Spinal cord (tissue), 10 donors: Measurements from ENCODE around the gene NYNRIN. TPM values are rescaled to one million over a fixed set of nuclear protein-coding genes. Genes with fewer than 3 reads are reported as not detected.

Experiments
- DNase-seq, 6 donors: peaks; one replicate each; pipeline versions ENCODE4 v3.0.0 to v3.0.0-alpha.2; 2013 to 2015; ENCODE audit warnings: low spot score in 6 of 6, low read depth in 4 of 6
- H3K27ac ChIP-seq: one replicate; pipeline ENCODE4 v1.5.1; 2013; ENCODE audit warnings: low read depth, low read length, control low read depth
- H3K27me3 ChIP-seq: one replicate; pipeline ENCODE4 v1.6.1; 2013; ENCODE audit warnings: low read length; ENCODE audit not compliant: control insufficient read depth, insufficient read depth
- H3K36me3 ChIP-seq: one replicate; pipeline ENCODE4 v1.6.1; 2013; ENCODE audit warnings: low read length; ENCODE audit not compliant: control insufficient read depth, insufficient read depth
- H3K4me1 ChIP-seq: one replicate; pipeline ENCODE4 v1.6.1; 2013; ENCODE audit warnings: low read length; ENCODE audit not compliant: control insufficient read depth, insufficient read depth
- H3K4me3 ChIP-seq: one replicate; pipeline ENCODE4 v1.5.1; 2013; ENCODE audit warnings: low read depth, low read length, control low read depth
- H3K9me3 ChIP-seq: one replicate; pipeline ENCODE4 v1.6.1; 2013; ENCODE audit warnings: low read length; ENCODE audit not compliant: control insufficient read depth, insufficient read depth
- WGBS: methylation state at CpG from one replicate; pipeline ENCODE4 v1.1.5; 2013; ENCODE audit warnings: missing lambda C conversion rate; ENCODE audit not compliant: insufficient coverage; 5-methylcytosine and 5-hydroxymethylcytosine counted together
- polyA plus RNA-seq, 2 donors: library from polyadenylated mRNA; unstranded; fragments of 120-200 nt; gene quantifications; one replicate each; pipeline ENCODE4 v1.2.1, GENCODE V29; 2013; ENCODE audit not compliant: insufficient read length in 2 of 2
- total RNA-seq, 2 donors: library from RNA; depleted of rRNA in 1 of 2; stranded (reverse); fragments of 120-200 nt in 1 of 2; fragments of >200 nt in 1 of 2; gene quantifications; one replicate each; pipeline versions ENCODE4 v1.2.3 to v1.2.4, GENCODE V29; 2013 to 2014
- donor health status: healthy.

Gene NYNRIN
- total and polyA plus RNA-seq, 4 donors, result 14.8 to 37.4 (median 30.2) TPM

DNA sequence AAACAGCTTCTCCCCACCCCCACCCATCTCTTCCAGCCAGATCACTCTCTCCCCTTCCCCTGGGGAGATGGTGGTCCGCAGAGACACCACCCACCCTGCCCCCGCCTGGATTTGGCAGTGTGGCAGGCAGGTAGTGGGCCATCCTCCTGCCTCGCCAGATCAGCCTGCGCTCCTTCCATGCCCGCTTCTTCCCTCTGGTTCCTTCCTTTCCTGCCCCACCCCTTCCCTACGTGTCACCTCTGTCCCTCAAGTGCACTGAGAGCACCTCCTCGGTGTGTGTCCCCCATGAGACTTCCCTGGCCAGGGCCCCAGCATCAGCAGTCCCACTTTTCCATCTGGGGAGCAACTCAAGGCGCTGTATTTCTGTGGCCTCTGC lies 632 bp downstream of the NYNRIN start:
- H3K36me3 ChIP-seq, result no peaks in the 10 kb centered on the region
- H3K27me3 ChIP-seq, result no peaks in the 10 kb centered on the region
- peak overlapping the region; percentile 67 for H3K4me3 ChIP-seq
- peak in 2 of 6 donors; percentile 43 to 63 for DNase-seq
- no peaks in the 10 kb centered on the region for H3K9me3 ChIP-seq
- H3K27ac ChIP-seq, result peak overlapping the region; percentile 60
- 4% methylated on average over 8 of the region's 8 CpGs for WGBS
- H3K4me1 ChIP-seq, result peaks cover 39% of the 10 kb centered on the region

DNA sequence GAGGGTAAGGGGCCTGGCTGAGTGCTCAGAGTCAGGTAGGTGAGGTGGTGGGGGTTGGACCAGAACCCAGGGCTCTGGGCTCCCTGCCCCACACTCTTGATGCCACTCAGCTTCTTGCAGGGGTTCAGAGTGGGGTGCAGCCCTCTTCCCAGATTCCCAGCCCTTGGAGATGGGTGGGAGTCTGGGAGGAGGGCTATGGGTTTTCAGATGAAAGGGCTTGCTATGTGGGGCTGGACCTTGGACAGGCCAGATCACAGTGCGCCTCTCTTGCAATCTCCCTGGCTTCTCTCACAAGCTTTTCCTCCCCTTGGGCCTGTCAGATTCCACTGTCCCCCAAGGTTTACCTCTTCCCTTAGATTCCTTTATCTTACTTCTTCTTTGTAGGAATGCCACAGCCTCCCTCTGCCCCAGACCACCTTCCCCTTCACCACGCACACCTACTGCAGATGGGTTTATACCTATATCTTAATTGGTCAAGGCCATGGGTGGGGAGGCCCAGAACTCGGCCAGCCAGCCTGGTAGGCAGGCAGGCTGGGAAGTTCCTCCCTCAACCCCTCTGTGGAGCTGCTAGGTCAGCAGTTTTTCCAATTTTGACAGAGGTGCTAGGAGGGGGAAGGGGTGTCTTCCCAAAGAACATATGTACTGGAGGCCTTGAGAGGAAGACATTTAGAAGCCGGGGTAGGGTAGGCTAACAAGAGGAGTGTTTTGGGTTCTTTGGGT lies 1.4 kb downstream of the NYNRIN start:
- no peaks in the 10 kb centered on the region for H3K36me3 ChIP-seq
- peak overlapping the region; percentile 60 for H3K27ac ChIP-seq
- H3K4me1 ChIP-seq, result peaks cover 39% of the 10 kb centered on the region
- H3K4me3 ChIP-seq, result peak overlapping the region; percentile 67
- no peaks in the 10 kb centered on the region for H3K27me3 ChIP-seq
- no peak for DNase-seq
- WGBS, result 86% methylated on average over 3 of the region's 4 CpGs
- no peaks in the 10 kb centered on the region for H3K9me3 ChIP-seq

DNA sequence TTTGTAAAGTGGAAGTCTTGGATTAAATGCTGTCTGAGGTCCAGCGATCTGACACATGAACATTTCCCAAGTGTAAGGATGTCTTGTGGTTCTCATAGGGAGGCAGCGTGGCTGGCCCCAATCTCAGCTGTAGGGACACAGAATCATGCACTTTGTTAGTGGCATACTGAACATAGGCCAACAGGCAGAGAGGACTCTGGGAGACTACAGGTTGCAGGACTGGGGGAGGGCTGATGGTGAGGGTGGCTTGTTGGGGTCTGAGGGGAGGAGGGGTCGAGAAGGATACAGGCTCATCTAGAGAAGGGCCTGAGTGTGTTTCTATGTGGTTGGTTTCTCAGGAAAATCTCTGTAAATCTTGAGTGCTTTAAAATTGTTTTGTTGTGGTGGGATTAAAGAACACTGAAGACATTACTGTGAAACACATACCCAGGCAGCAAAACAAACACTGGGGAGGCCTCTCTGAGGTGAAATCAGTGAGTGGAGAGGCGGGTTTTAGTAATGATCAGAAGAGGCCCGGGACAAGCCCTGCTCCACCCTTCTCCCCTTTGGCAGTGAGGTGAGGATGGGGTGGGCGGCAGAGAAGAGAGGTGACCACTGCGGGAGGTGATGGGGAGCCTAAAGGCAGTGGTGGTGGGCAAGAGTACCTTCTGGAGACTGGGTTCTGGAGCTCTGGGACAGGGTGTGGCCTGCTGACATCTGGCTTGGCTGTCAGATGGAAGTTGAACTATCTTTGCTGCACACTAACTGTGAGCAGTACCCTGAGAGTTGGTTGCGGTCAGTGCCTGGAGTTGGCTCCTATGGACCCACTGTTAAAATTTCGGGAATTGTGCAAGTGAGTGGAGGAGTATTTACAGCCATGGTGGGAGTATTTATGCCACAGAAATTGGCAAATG lies 3.3 kb downstream of the NYNRIN start:
- H3K4me3 ChIP-seq, result no peak overlapping the region
- H3K27ac ChIP-seq, result no peak overlapping the region
- WGBS, result 72% methylated on average over 6 of the region's 9 CpGs

DNA sequence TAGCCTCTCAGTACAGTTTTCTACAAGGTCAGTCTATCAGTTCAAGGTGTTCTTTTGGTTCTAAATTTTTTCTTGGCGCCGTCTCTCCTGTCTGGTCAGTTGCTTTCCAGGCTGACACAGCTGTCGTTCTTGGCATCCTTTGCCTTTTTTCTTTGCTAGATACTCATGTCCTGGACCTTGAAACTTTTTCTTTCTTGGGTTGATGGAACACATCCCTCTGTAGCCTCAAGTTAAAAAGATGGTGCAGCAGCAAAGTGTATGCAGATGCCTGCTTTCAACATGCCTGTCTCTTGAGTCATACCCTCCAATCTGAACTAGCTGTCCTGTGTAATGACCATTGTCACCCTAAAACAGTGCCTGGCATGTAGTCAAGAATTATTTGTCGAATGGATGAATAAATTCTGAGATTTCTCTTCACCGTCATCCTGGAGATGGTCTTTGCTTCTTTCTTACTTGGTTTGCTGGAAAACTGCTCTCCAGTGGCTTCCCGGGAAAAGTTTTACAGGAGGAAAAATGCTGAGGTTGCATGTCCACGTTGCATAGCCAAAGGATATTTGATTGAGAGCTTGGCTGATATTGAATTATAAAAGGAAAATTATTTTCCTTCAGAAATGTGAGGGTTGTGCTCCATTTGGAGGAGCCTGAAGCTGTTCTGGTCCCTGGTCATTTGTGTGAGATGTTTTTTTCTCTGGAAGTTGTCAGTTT lies 4.6 kb downstream of the NYNRIN start:
- Histone ChIP-seq H3K9me3 (no peaks in the 10 kb centered on the region), H3K36me3 (peaks cover 22% of the 10 kb centered on the region), H3K4me3 (no peak overlapping the region), H3K27ac (peak overlapping the region; percentile 6), H3K27me3 (no peaks in the 10 kb centered on the region), H3K4me1 (peaks cover 39% of the 10 kb centered on the region)
- 72% methylated on average over 7 of the region's 7 CpGs for WGBS
- DNase-seq, result no peak

More for the DNA sequence above, 3.3 kb downstream of the NYNRIN start:
- Histone ChIP-seq H3K36me3 (peaks cover 8% of the 10 kb centered on the region), H3K27me3 (no peaks in the 10 kb centered on the region), H3K4me1 (peaks cover 39% of the 10 kb centered on the region), H3K9me3 (no peaks in the 10 kb centered on the region)
- DNase-seq, result no peak

DNA sequence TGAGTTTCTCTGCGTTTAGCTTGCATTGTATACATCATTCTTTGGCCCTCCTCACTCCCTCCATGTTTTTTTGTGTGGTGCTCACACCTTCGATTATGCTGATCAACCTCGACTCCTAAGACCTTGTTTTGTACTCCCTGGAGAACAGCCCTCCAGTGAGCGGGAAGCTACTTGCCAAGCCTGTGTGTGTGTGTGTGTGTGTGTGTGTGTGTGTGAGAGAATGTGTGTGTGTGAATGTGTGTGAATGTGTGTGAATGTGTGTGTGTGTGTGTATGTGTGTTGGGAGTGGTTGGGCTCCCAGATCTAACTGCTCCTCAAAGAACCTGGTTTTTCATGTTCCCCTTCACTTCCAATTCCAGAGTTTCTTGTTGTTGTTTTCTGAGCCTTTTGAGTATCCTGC lies 6.0 kb downstream of the NYNRIN start:
- Histone ChIP-seq H3K27ac (no peak overlapping the region), H3K9me3 (no peaks in the 10 kb centered on the region), H3K36me3 (peaks cover 36% of the 10 kb centered on the region), H3K4me1 (peaks cover 45% of the 10 kb centered on the region), H3K27me3 (no peaks in the 10 kb centered on the region), H3K4me3 (no peak overlapping the region)
- no peak for DNase-seq
- 100% methylated on average over 1 of the region's 4 CpGs for WGBS

DNA sequence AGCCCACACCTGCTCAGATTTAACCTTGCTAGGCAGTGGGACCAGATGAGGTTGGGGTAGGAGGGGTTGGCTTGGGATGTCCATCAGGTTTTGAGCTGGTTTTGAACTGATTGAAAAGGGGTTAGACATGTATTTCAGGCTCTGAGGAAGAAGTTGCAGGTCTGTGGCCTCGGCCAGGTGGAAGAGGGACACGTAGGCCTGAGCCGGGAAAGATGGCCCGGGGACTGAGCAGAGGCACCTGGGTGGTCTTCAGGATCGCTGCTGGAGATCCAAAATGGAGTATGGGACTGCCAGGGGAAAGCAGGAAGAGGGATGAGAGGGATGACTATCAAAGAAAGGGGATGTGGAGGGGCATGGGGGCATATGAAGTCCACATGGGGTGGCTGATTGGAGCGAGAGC lies 7.6 kb downstream of the NYNRIN start:
- 95% methylated on average over 5 of the region's 6 CpGs for WGBS
- Histone ChIP-seq H3K4me1 (peaks cover 33% of the 10 kb centered on the region), H3K27ac (no peak overlapping the region), H3K36me3 (peaks cover 51% of the 10 kb centered on the region), H3K9me3 (no peaks in the 10 kb centered on the region), H3K4me3 (no peak overlapping the region), H3K27me3 (no peaks in the 10 kb centered on the region)
- DNase-seq, result no peak

DNA sequence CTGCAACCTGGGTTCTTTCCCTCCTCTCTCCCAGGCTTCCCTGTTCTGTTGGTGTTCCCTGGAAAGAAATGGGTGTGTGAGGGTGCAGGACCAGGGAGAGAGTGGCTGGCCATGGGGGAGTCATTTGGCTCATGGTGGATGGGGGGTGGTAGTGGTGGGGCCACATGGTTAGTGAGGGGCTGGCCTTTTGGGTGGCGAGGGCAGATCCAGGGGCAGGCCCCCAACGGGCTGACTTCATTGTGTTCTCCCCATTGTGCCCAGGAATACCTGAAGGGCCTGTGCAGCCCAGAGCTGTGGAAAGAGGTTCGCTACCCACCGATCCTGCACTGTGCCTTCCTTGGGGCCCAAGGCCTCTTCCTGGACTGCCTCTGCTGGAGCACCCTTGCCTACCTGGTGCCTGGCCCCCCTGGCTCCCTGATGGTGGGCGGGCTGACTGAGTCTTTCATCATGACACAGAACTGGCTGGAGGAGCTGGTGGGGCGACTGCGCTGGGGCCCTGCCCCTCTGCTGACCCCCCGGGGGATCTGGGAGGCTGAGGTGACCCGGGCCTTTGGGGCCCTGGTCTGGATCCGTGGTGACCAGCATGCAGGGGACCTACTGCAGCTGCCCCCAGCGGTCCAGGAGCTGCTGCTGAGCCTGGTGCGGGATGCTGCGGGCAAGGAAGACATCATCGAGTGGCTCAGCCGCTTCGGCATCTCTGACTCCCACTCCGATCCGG lies 9.0 kb downstream of the NYNRIN start:
- Histone ChIP-seq H3K36me3 (peaks cover 56% of the 10 kb centered on the region), H3K9me3 (no peaks in the 10 kb centered on the region), H3K4me1 (peaks cover 23% of the 10 kb centered on the region), H3K4me3 (no peak overlapping the region), H3K27ac (no peak overlapping the region), H3K27me3 (no peaks in the 10 kb centered on the region)
- 94% methylated on average over 18 of the region's 18 CpGs for WGBS
- no peak for DNase-seq

DNA sequence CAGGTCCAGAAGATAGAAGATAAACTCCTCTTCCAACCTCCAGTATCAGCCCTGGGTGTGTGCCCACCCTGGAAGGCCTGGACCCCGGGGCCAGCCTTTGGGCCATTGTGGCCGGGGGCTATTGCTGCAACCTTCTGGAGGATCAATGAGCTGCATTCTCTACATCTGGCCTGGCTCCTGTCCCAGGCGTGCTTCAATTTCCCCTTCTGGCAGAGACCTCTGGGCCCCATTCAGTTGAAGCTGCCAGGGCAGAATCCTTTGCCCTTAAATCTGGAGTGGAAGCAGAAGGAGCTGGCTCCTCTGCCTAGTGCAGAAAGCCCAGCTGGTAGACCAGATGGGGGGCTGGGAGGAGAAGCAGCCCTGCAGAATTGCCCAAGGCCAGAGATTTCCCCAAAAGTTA lies 10.0 kb downstream of the NYNRIN start:
- H3K27ac ChIP-seq, result no peak overlapping the region
- WGBS, result 56% methylated on average over 3 of the region's 3 CpGs
- no peaks in the 10 kb centered on the region for H3K9me3 ChIP-seq
- H3K36me3 ChIP-seq, result peaks cover 62% of the 10 kb centered on the region
- H3K27me3 ChIP-seq, result no peaks in the 10 kb centered on the region
- H3K4me1 ChIP-seq, result peaks cover 23% of the 10 kb centered on the region
- DNase-seq, result peak in 1 of 6 donors; percentile 66
- H3K4me3 ChIP-seq, result no peak overlapping the region

DNA sequence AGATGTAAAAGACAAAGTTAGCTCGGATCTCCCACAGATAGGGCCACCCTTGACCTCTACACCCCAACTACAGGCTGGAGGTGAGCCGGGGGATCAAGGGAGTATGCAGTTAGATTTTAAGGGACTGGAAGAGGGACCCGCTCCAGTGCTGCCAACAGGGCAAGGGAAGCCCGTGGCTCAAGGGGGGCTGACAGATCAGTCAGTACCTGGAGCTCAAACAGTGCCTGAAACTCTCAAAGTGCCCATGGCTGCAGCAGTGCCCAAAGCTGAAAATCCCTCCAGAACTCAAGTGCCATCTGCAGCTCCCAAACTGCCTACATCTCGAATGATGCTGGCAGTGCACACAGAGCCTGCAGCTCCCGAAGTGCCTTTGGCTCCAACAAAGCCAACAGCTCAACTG lies 10.4 kb downstream of the NYNRIN start:
- peaks cover 23% of the 10 kb centered on the region for H3K4me1 ChIP-seq
- H3K27me3 ChIP-seq, result no peaks in the 10 kb centered on the region
- H3K27ac ChIP-seq, result no peak overlapping the region
- H3K9me3 ChIP-seq, result no peaks in the 10 kb centered on the region
- DNase-seq, result no peak
- peaks cover 64% of the 10 kb centered on the region for H3K36me3 ChIP-seq
- WGBS, result 71% methylated on average over 4 of the region's 6 CpGs
- no peak overlapping the region for H3K4me3 ChIP-seq
